ENCODE measurements around the gene EXOSC5. TPM values are rescaled to one million over a fixed set of nuclear protein-coding genes. Genes with fewer than 3 reads are reported as not detected.

The EXOSC5 gene
- total RNA-seq: 30.3 TPM

GRCh38 chr19:41397086-41398049, at the start of gene EXOSC5, which contains the start of gene BCKDHA:
Gene EXOSC5, minus strand, starts transcription at chr19:41397359. Its CDS starts 31 bp downstream, at chr19:41397328.
Gene BCKDHA, plus strand, starts transcription at chr19:41397818. Its CDS starts 10 bp downstream, at chr19:41397828.
- intact Hi-C loops (cut with DNase I): loop anchor here (1.0 kb wide), 4 partner anchors 21 to 42 kb away; partner anchors contain the start of genes B3GNT8, DMAC2 and TMEM91
- Histone ChIP-seq H3K27me3 (no peaks in the 10 kb centered on the region), H3K36me3 (no peaks in the 10 kb centered on the region), H3K9me3 (no peaks in the 10 kb centered on the region), H3K4me1 (peaks cover 7 to 9% of the 10 kb centered on the region in 2 donors), H3K4me3 (peak within 1 kb of the TSS; percentile 72 to 95), H3K27ac (peak within 1 kb of the TSS; percentile 83 to 86)
- DNase-seq (ENCODE audit: low spot score in 2 of 2): peak; percentile 98 to 100
- peak in 1 of 3 experiments; percentile 3 for TF ChIP-seq CTCF (IDR thresholded peaks at IDR 0.05)

- no peaks in the 10 kb centered on the region for H3K36me3 ChIP-seq
- H3K27me3 ChIP-seq: no peaks in the 10 kb centered on the region
- H3K4me3 ChIP-seq: no peak overlapping the region
- intact Hi-C loops (cut with DNase I): loop anchor here (5.0 kb wide), 1 partner anchor 117 kb away; no protein-coding TSS in a partner anchor
- H3K9me3 ChIP-seq: no peaks in the 10 kb centered on the region
- H3K4me1 ChIP-seq: peaks cover 0 to 2% of the 10 kb centered on the region in 2 donors
- no peak overlapping the region for H3K27ac ChIP-seq
- no peak for TF ChIP-seq CTCF (IDR thresholded peaks at IDR 0.05)
- no peak for DNase-seq (ENCODE audit: low spot score in 2 of 2)
Measured at GRCh38 chr19:41445575-41445974, 48.4 kb upstream of the EXOSC5 start.

GRCh38 chr19:41443813-41444455, 46.8 kb upstream of the EXOSC5 start:
- TF ChIP-seq CTCF (IDR thresholded peaks at IDR 0.05): no peak
- Histone ChIP-seq H3K27me3 (no peaks in the 10 kb centered on the region), H3K36me3 (no peaks in the 10 kb centered on the region), H3K4me1 (no peaks in the 10 kb centered on the region), H3K9me3 (no peaks in the 10 kb centered on the region), H3K27ac (no peak overlapping the region), H3K4me3 (no peak overlapping the region)
- no peak for DNase-seq (ENCODE audit: low spot score in 2 of 2)
- intact Hi-C loops (cut with DNase I): no loop called here

GRCh38 chr19:41442473-41443355, 45.6 kb upstream of the EXOSC5 start, which contains the start of gene ERICH4:
Gene ERICH4, plus strand, starts transcription at chr19:41443156. Its CDS starts 14 bp downstream, at chr19:41443170.
- DNase-seq (ENCODE audit: low spot score in 2 of 2): no peak

More at GRCh38 chr19:41442473-41443355, 45.6 kb upstream of the EXOSC5 start, which contains the start of gene ERICH4:
- no peaks in the 10 kb centered on the region for H3K4me1 ChIP-seq
- H3K27ac ChIP-seq: no peak within 1 kb of the TSS
- TF ChIP-seq CTCF (IDR thresholded peaks at IDR 0.05): no peak
- H3K27me3 ChIP-seq: no peaks in the 10 kb centered on the region
- intact Hi-C loops (cut with DNase I): no loop called here
- H3K36me3 ChIP-seq: peaks cover 0 to 5% of the 10 kb centered on the region in 2 donors
- H3K4me3 ChIP-seq: no peak within 1 kb of the TSS
- H3K9me3 ChIP-seq: no peaks in the 10 kb centered on the region

Measured in ascending aorta (tissue), 2 donors.